ENCODE measurements around the gene ARHGAP28. TPM values are rescaled to one million over a fixed set of nuclear protein-coding genes. Genes with fewer than 3 reads are reported as not detected.

The ARHGAP28 gene
- total RNA-seq, 2 experiments from 2014 or later, result not detected

- intact Hi-C loops (cut with DNase I, micrococcal nuclease), result no loop called here
- no peak overlapping the region for H3K27ac Mint-ChIP-seq
- no peaks in the 10 kb centered on the region for H3K4me1 Mint-ChIP-seq
- ChIA-PET CTCF (no interaction called here), POLR2A (no interaction called here)
- no peaks in the 10 kb centered on the region for H3K36me3 Mint-ChIP-seq (ENCODE audit: low read depth)
- DNase-seq (no peak), ATAC-seq (no peak)
- no peaks in the 10 kb centered on the region for H3K9me3 Mint-ChIP-seq (ENCODE audit: low read depth)
- no peak overlapping the region for H3K4me3 Mint-ChIP-seq
- H3K27me3 Mint-ChIP-seq, result peaks cover 2% of the 10 kb centered on the region
Observed at GRCh38 chr18:6781142-6781714, 51.7 kb downstream of the ARHGAP28 start.

DNA sequence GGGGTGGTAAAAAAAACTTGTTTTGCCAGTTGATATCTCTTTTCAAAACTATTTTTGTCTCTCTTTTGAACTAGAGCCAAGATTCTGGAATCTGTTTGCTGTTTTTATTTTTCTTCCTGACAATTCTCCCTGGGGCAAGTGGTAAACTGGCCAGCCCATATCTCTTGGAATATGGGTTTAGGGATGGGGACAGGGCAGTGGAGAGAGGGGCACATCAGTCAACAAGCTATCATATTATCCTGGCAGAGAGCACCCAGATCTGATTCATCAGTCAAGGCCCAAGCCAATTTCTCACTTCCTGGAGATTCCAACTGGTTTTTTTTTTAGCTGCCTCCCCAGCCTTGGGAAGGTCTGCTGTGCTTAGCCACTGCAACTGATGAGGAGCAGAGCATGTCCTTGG, 52.3 kb downstream of the ARHGAP28 start:
- H3K36me3 Mint-ChIP-seq (ENCODE audit: low read depth), result no peaks in the 10 kb centered on the region
- intact Hi-C loops (cut with DNase I, micrococcal nuclease), result no loop called here
- ATAC-seq (no peak), DNase-seq (no peak)
- no peaks in the 10 kb centered on the region for H3K9me3 Mint-ChIP-seq (ENCODE audit: low read depth)
- POLR2A ChIA-PET, result no interaction called here
- CTCF ChIA-PET, result no interaction called here
- no peak overlapping the region for H3K27ac Mint-ChIP-seq
- H3K4me3 Mint-ChIP-seq, result no peak overlapping the region
- no peaks in the 10 kb centered on the region for H3K4me1 Mint-ChIP-seq
- H3K27me3 Mint-ChIP-seq, result no peaks in the 10 kb centered on the region

GRCh38 chr18:6782861-6783260, 53.3 kb downstream of the ARHGAP28 start:
- Mint-ChIP-seq H3K36me3 (ENCODE audit: low read depth) (no peaks in the 10 kb centered on the region), H3K9me3 (ENCODE audit: low read depth) (no peaks in the 10 kb centered on the region), H3K4me1 (no peaks in the 10 kb centered on the region), H3K4me3 (no peak overlapping the region), H3K27me3 (no peaks in the 10 kb centered on the region), H3K27ac (no peak overlapping the region)
- DNase-seq, result no peak
- no peak for ATAC-seq
- CTCF ChIA-PET, result no interaction called here
- intact Hi-C loops (cut with DNase I, micrococcal nuclease), result no loop called here
- POLR2A ChIA-PET, result interaction anchor here (0.6 kb wide), 1 partner anchor 25 kb away, joined by 4 read pairs; no protein-coding TSS in a partner anchor

GRCh38 chr18:6784046-6784445, 54.5 kb downstream of the ARHGAP28 start:
- Mint-ChIP-seq H3K27me3 (no peaks in the 10 kb centered on the region), H3K9me3 (ENCODE audit: low read depth) (peaks cover 2% of the 10 kb centered on the region), H3K4me1 (no peaks in the 10 kb centered on the region), H3K27ac (no peak overlapping the region), H3K4me3 (no peak overlapping the region), H3K36me3 (ENCODE audit: low read depth) (no peaks in the 10 kb centered on the region)
- ATAC-seq (no peak), DNase-seq (no peak)
- CTCF ChIA-PET, result no interaction called here
- intact Hi-C loops (cut with DNase I, micrococcal nuclease), result no loop called here
- POLR2A ChIA-PET, result no interaction called here

DNA sequence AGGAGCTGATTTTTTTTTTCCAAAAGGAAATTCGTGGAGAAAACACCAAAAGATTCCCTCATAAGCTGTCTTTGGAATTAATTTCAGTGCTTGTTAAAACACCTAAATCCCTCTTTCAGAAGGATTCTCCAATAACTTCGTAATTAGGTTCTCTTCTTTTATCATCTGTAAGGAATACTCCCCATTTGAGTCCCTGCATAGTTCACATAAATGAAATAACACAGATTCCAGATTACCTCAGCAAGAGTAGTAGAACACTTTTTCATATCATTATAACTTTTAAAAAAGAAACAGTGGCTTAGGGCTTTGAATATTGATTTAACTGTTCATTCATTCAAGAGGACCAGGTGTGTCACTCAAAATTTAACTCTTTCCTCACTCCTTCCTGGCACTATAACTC, 55.5 kb downstream of the ARHGAP28 start:
- Mint-ChIP-seq H3K4me1 (no peaks in the 10 kb centered on the region), H3K27ac (no peak overlapping the region), H3K9me3 (ENCODE audit: low read depth) (peaks cover 2% of the 10 kb centered on the region), H3K27me3 (no peaks in the 10 kb centered on the region), H3K36me3 (ENCODE audit: low read depth) (no peaks in the 10 kb centered on the region), H3K4me3 (no peak overlapping the region)
- DNase-seq, result no peak
- CTCF ChIA-PET, result interaction anchor here (0.6 kb wide), 1 partner anchor 1357 kb away, joined by 3 read pairs; no protein-coding TSS in a partner anchor
- ATAC-seq, result no peak
- POLR2A ChIA-PET, result no interaction called here
- intact Hi-C loops (cut with DNase I, micrococcal nuclease), result no loop called here

- H3K36me3 Mint-ChIP-seq (ENCODE audit: low read depth), result no peaks in the 10 kb centered on the region
- no peaks in the 10 kb centered on the region for H3K27me3 Mint-ChIP-seq
- POLR2A ChIA-PET, result no interaction called here
- CTCF ChIA-PET, result no interaction called here
- peaks cover 2% of the 10 kb centered on the region for H3K9me3 Mint-ChIP-seq (ENCODE audit: low read depth)
- H3K27ac Mint-ChIP-seq, result no peak overlapping the region
- no peak for DNase-seq
- intact Hi-C loops (cut with DNase I, micrococcal nuclease), result no loop called here
- no peaks in the 10 kb centered on the region for H3K4me1 Mint-ChIP-seq
- no peak overlapping the region for H3K4me3 Mint-ChIP-seq
- no peak for ATAC-seq
Observed at GRCh38 chr18:6785411-6785810, 55.9 kb downstream of the ARHGAP28 start.

GRCh38 chr18:6792391-6792790, 62.9 kb downstream of the ARHGAP28 start:
- peaks cover 2% of the 10 kb centered on the region for H3K9me3 Mint-ChIP-seq (ENCODE audit: low read depth)
- intact Hi-C loops (cut with DNase I, micrococcal nuclease), result no loop called here
- no peaks in the 10 kb centered on the region for H3K4me1 Mint-ChIP-seq
- H3K4me3 Mint-ChIP-seq, result no peak overlapping the region
- CTCF ChIA-PET, result no interaction called here
- no peaks in the 10 kb centered on the region for H3K27me3 Mint-ChIP-seq
- no peak for ATAC-seq
- POLR2A ChIA-PET, result no interaction called here
- DNase-seq, result no peak
- H3K36me3 Mint-ChIP-seq (ENCODE audit: low read depth), result no peaks in the 10 kb centered on the region
- H3K27ac Mint-ChIP-seq, result no peak overlapping the region

DNA sequence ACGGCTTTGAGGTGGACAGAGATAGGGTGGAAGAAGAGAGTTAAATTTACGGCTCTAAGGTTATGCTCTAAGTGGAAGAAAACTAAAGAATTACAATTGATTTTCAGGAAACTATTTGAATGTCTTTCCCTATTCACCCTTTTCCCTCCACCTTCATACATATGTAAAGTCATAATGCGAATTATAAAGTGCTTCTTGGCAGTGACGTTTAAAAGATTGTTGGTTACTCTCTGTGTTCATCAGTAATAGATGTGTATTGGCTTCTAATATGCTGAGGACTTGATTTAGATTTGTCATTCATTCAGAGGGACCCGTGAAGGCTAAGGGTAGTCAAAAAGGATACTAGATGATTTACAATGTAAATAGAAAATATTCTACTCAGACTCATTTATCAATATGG, 63.9 kb downstream of the ARHGAP28 start:
- no peak overlapping the region for H3K27ac Mint-ChIP-seq
- ATAC-seq (no peak), DNase-seq (no peak)
- H3K4me1 Mint-ChIP-seq, result no peaks in the 10 kb centered on the region
- no peaks in the 10 kb centered on the region for H3K36me3 Mint-ChIP-seq (ENCODE audit: low read depth)
- no peak overlapping the region for H3K4me3 Mint-ChIP-seq
- intact Hi-C loops (cut with DNase I, micrococcal nuclease), result no loop called here
- peaks cover 2% of the 10 kb centered on the region for H3K9me3 Mint-ChIP-seq (ENCODE audit: low read depth)
- ChIA-PET CTCF (no interaction called here), POLR2A (no interaction called here)
- no peaks in the 10 kb centered on the region for H3K27me3 Mint-ChIP-seq

GRCh38 chr18:6793986-6794385, 64.5 kb downstream of the ARHGAP28 start:
- H3K27me3 Mint-ChIP-seq, result no peaks in the 10 kb centered on the region
- H3K36me3 Mint-ChIP-seq (ENCODE audit: low read depth), result no peaks in the 10 kb centered on the region
- ChIA-PET CTCF (no interaction called here), POLR2A (no interaction called here)
- no peak overlapping the region for H3K4me3 Mint-ChIP-seq
- DNase-seq, result no peak
- ATAC-seq, result no peak
- intact Hi-C loops (cut with DNase I, micrococcal nuclease), result no loop called here
- H3K9me3 Mint-ChIP-seq (ENCODE audit: low read depth), result peaks cover under 1% of the 10 kb centered on the region
- no peak overlapping the region for H3K27ac Mint-ChIP-seq
- H3K4me1 Mint-ChIP-seq, result no peaks in the 10 kb centered on the region

GRCh38 chr18:6795307-6795706, 65.8 kb downstream of the ARHGAP28 start:
- DNase-seq, result no peak
- H3K4me3 Mint-ChIP-seq, result no peak overlapping the region
- ATAC-seq, result no peak
- ChIA-PET POLR2A (no interaction called here), CTCF (no interaction called here)
- H3K27ac Mint-ChIP-seq, result no peak overlapping the region
- no peaks in the 10 kb centered on the region for H3K4me1 Mint-ChIP-seq
- H3K36me3 Mint-ChIP-seq (ENCODE audit: low read depth), result no peaks in the 10 kb centered on the region
- no peaks in the 10 kb centered on the region for H3K27me3 Mint-ChIP-seq
- peaks cover 4% of the 10 kb centered on the region for H3K9me3 Mint-ChIP-seq (ENCODE audit: low read depth)
- intact Hi-C loops (cut with DNase I, micrococcal nuclease), result no loop called here

DNA sequence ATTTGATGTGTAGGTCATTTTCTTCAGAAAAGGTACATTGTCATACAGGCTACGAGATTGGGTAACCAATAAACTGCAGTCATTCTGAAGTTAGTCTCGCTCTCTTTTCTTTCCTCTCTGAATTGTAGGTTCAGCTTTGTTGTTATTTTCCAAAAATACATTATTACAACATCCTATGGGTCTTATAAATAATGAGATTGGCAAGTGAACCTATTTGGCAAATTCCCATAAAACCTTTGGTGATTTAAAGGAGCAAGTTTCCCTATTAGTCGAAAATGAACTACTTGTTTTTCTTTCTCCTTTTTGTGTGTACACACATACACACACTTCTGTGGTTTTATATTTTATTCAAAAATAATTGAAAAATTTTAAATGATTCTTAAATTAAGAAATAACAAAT, 67.0 kb downstream of the ARHGAP28 start:
- no peaks in the 10 kb centered on the region for H3K27me3 Mint-ChIP-seq
- DNase-seq, result no peak
- H3K9me3 Mint-ChIP-seq (ENCODE audit: low read depth), result peaks cover 7% of the 10 kb centered on the region

GRCh38 chr18:6797171-6797570, 67.7 kb downstream of the ARHGAP28 start:
- Mint-ChIP-seq H3K27me3 (no peaks in the 10 kb centered on the region), H3K36me3 (ENCODE audit: low read depth) (no peaks in the 10 kb centered on the region), H3K27ac (no peak overlapping the region), H3K9me3 (ENCODE audit: low read depth) (peaks cover 7% of the 10 kb centered on the region), H3K4me1 (no peaks in the 10 kb centered on the region), H3K4me3 (no peak overlapping the region)
- ChIA-PET POLR2A (no interaction called here), CTCF (no interaction called here)
- intact Hi-C loops (cut with DNase I, micrococcal nuclease), result no loop called here
- no peak for ATAC-seq
- no peak for DNase-seq

More for the DNA sequence above, 67.0 kb downstream of the ARHGAP28 start:
- no peak for ATAC-seq
- no peak overlapping the region for H3K4me3 Mint-ChIP-seq
- no peaks in the 10 kb centered on the region for H3K4me1 Mint-ChIP-seq
- H3K36me3 Mint-ChIP-seq (ENCODE audit: low read depth), result no peaks in the 10 kb centered on the region
- POLR2A ChIA-PET, result no interaction called here
- no peak overlapping the region for H3K27ac Mint-ChIP-seq
- intact Hi-C loops (cut with DNase I, micrococcal nuclease), result no loop called here
- CTCF ChIA-PET, result no interaction called here

DNA sequence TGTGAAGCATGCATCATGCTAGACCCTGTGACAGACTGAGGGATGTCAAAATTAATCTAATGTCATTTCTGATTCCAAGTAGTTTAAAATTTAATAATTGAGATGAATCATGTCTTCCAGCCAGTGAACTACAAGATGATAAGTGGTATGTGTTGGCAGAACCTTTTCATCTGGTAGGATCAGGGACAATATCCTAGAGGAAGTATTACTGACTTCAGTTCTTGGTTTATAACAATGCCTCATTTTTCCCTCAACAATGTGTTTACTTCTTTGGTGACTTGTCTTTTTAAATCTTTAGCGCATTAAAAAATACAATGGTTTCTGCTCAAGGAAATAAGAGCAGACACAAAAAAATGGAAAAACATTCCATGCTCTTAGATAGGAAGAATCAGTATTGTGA, 69.4 kb downstream of the ARHGAP28 start:
- no peaks in the 10 kb centered on the region for H3K27me3 Mint-ChIP-seq
- no peaks in the 10 kb centered on the region for H3K36me3 Mint-ChIP-seq (ENCODE audit: low read depth)
- H3K9me3 Mint-ChIP-seq (ENCODE audit: low read depth), result peaks cover 9% of the 10 kb centered on the region
- intact Hi-C loops (cut with DNase I, micrococcal nuclease), result no loop called here
- ChIA-PET POLR2A (no interaction called here), CTCF (no interaction called here)
- no peak for ATAC-seq
- H3K4me3 Mint-ChIP-seq, result no peak overlapping the region
- no peak overlapping the region for H3K27ac Mint-ChIP-seq
- no peaks in the 10 kb centered on the region for H3K4me1 Mint-ChIP-seq
- DNase-seq, result no peak
